SK-N-SH treated with all-trans-retinoic acid at 6 μM for 48 hours (cell line): Measurements from ENCODE around the gene GSTM3.
A peak's percentile ranks its signal among the peaks of the same experiment; 100 is the strongest.

ENCODE experiments used
- ATAC-seq: fragments of 200-7000 bp; cut with Tn5 transposase; 3 replicates; pipeline ENCODE4 v1.9.1; 2020; ENCODE audit warnings: mild to moderate bottlenecking, moderate library complexity
- CREB5 ChIP-seq: fragments of 250-450 bp; sonication (Bioruptor Pico); IDR thresholded peaks from 2 replicates; pipeline ENCODE4 v1.5.1; 2020; ENCODE audit warnings: low read depth, mild to moderate bottlenecking, moderate library complexity
- CSDC2 ChIP-seq: fragments of 250-450 bp; sonication (Bioruptor Pico); IDR thresholded peaks from 2 replicates; pipeline ENCODE4 v1.5.0; 2020; ENCODE audit warnings: mild to moderate bottlenecking, moderate library complexity
- ESRRG ChIP-seq: fragments of 250-450 bp; sonication (Bioruptor Pico); IDR thresholded peaks from 2 replicates; pipeline ENCODE4 v1.6.1; 2021; ENCODE audit warnings: mild to moderate bottlenecking
- GLIS3 ChIP-seq: fragments of 250-450 bp; sonication (Bioruptor Pico); IDR thresholded peaks from 2 replicates; pipeline ENCODE4 v1.5.0; 2020; ENCODE audit warnings: mild to moderate bottlenecking, moderate library complexity
- ISL1 ChIP-seq: fragments of 250-450 bp; sonication (Bioruptor Pico); IDR thresholded peaks from 2 replicates; pipeline ENCODE4 v2.1.2; 2022; ENCODE audit warnings: mild to moderate bottlenecking, moderate library complexity
- OSR1 ChIP-seq: fragments of 250-450 bp; sonication (Bioruptor Pico); IDR thresholded peaks from 2 replicates; pipeline ENCODE4 v1.8.0; 2022; ENCODE audit warnings: moderate library complexity, mild to moderate bottlenecking, inconsistent platforms
- PATZ1 ChIP-seq: fragments of 250-450 bp; sonication (Bioruptor Pico); IDR thresholded peaks from 2 replicates; pipeline ENCODE4 v1.8.0; 2020; ENCODE audit warnings: mild to moderate bottlenecking, moderate library complexity, borderline replicate concordance
- POU6F1 ChIP-seq: fragments of 250-450 bp; sonication (Bioruptor Pico); IDR thresholded peaks from 2 replicates; pipeline ENCODE4 v1.8.0; 2021; ENCODE audit warnings: low read depth, mild to moderate bottlenecking, moderate library complexity, borderline replicate concordance
- PPARA ChIP-seq: fragments of 250-450 bp; sonication (Bioruptor Pico); IDR thresholded peaks from 2 replicates; pipeline ENCODE4 v1.5.0; 2020; ENCODE audit warnings: mild to moderate bottlenecking, borderline replicate concordance
- TCF4 ChIP-seq: fragments of 250-450 bp; sonication (Bioruptor Pico); IDR thresholded peaks from 2 replicates; pipeline ENCODE4 v1.8.0; 2021; ENCODE audit warnings: mild to moderate bottlenecking, moderate library complexity, borderline replicate concordance
- TOX ChIP-seq: fragments of 250-450 bp; sonication (Bioruptor Pico); IDR thresholded peaks from 2 replicates; pipeline ENCODE4 v1.8.0; 2021; ENCODE audit warnings: mild to moderate bottlenecking, moderate library complexity, borderline replicate concordance
- TSHZ2 ChIP-seq: fragments of 250-450 bp; sonication (Bioruptor Pico); IDR thresholded peaks from 2 replicates; pipeline ENCODE4 v1.5.0; 2020; ENCODE audit warnings: mild to moderate bottlenecking, moderate library complexity
- ZC3H10 ChIP-seq: fragments of 250-450 bp; sonication (Bioruptor Pico); IDR thresholded peaks from 2 replicates; pipeline ENCODE4 v1.5.1; 2021; ENCODE audit warnings: mild to moderate bottlenecking, moderate library complexity
- ZFP3 ChIP-seq: fragments of 250-450 bp; sonication (Bioruptor Pico); IDR thresholded peaks from 2 replicates; pipeline ENCODE4 v1.5.0; 2020; ENCODE audit warnings: mild to moderate bottlenecking, moderate library complexity
- ZNF565 ChIP-seq: fragments of 450-650 bp; formaldehyde crosslinking; conservative IDR thresholded peaks from 2 replicates; pipeline ENCODE4 v1.5.0; 2020; ENCODE audit warnings: low read depth, mild to moderate bottlenecking, moderate library complexity
- ZNF70 ChIP-seq: fragments of 450-650 bp; formaldehyde crosslinking; IDR thresholded peaks from 2 replicates; pipeline ENCODE4 v1.5.0; 2020; ENCODE audit warnings: mild to moderate bottlenecking, moderate library complexity
- ZNF8 ChIP-seq: fragments of 450-650 bp; formaldehyde crosslinking; IDR thresholded peaks from 2 replicates; pipeline ENCODE4 v1.5.0; 2020; ENCODE audit warnings: mild to moderate bottlenecking, moderate library complexity

GSTM3 gene

GRCh38 chr1:109719337-109719837 lies 21.5 kb downstream of the GSTM3 start:
- TF ChIP-seq ZC3H10 (no peak), CSDC2 (CRISPR knock-in tag) (no peak), ZNF70 (CRISPR knock-in tag) (no peak)
- TF ChIP-seq, all 23 proteins: peak for 0
- ATAC-seq: peak; percentile 44; the same call in 1 of the 3 replicates

GRCh38 chr1:109718495-109718894 lies 22.3 kb downstream of the GSTM3 start:
- peak; percentile 52; the same call in 2 of the 3 replicates for ATAC-seq
- TF ChIP-seq TSHZ2 (CRISPR knock-in tag) (no peak), PATZ1 (CRISPR knock-in tag) (no peak), ESRRG (no peak), ZNF8 (no peak), TCF4 (CRISPR knock-in tag) (no peak), ZNF70 (CRISPR knock-in tag) (no peak), OSR1 (CRISPR knock-in tag) (no peak)

GRCh38 chr1:109717729-109718128 lies 23.1 kb downstream of the GSTM3 start:
- ATAC-seq: no peak

GRCh38 chr1:109716570-109717090 lies 24.2 kb downstream of the GSTM3 start:
- no peak for ATAC-seq
- TF ChIP-seq POU6F1 (CRISPR knock-in tag) (no peak), GLIS3 (CRISPR knock-in tag) (no peak), CREB5 (CRISPR knock-in tag) (no peak), ESRRG (no peak), ISL1 (CRISPR knock-in tag) (no peak), ZFP3 (CRISPR knock-in tag) (no peak), ZNF565 (no peak), TOX (CRISPR knock-in tag) (no peak), TCF4 (CRISPR knock-in tag) (no peak), PPARA (CRISPR knock-in tag) (no peak)

More at GRCh38 chr1:109717729-109718128, 23.1 kb downstream of the GSTM3 start:
- no peak for TF ChIP-seq PPARA (CRISPR knock-in tag)
- TF ChIP-seq TSHZ2 (CRISPR knock-in tag): no peak
- no peak for TF ChIP-seq ZFP3 (CRISPR knock-in tag)
- no peak for TF ChIP-seq PATZ1 (CRISPR knock-in tag)
